GM19239 (cell line): Measurements from ENCODE around the gene HCK.

Source experiments
- DNase-seq: peaks from one replicate; pipeline ENCODE4 v3.0.0; 2011; ENCODE audit warnings: low spot score; ENCODE audit not compliant: insufficient read length
- FAIRE-seq: peaks from 2 replicates; lab custom pipeline; 2011; peaks lifted over from hg19 to GRCh38; lab: Jason Lieb, UNC

HCK gene

GRCh38 chr20:32150291-32150848, 98.3 kb downstream of the HCK start:
- FAIRE-seq (no peak), DNase-seq (no peak)
